ENCODE measurements around the gene PSMD8.
"Not testable (repeated sequence)": the region's sequence is repeated elsewhere in the genome, so short reads cannot be mapped to it uniquely, and the experiment has no call there.

Gene PSMD8

DNA sequence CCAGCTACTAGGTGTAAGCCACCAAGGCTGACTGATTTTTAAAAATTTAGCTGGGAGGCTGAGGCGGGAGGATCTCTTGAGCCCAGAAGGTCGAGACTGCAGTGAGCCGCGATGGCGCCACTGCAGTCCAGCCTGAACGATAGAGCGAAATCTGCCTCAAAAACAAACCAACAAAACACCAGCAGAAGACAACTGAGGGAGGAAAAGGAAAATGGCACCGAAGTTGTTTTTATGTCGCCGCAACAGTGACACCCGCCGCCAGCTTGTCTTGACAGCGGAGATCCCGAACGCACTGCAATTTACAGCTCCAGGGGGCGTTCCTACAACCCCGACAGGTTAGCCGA is 28.2 kb downstream of the PSMD8 start:
- H3K36me3 ChIP-seq (ENCODE audit: insufficient read depth, low read depth, low read length), result no peaks in the 10 kb centered on the region
- no peak overlapping the region for H3K27ac ChIP-seq (ENCODE audit: low read length)
- H3K9me3 ChIP-seq (ENCODE audit: insufficient read depth, low read depth, low read length), result no peaks in the 10 kb centered on the region
- H3K4me3 ChIP-seq (ENCODE audit: low read length), result peak overlapping the region; percentile 47
- H3K27me3 ChIP-seq (ENCODE audit: insufficient read depth, low read length), result peaks cover 45% of the 10 kb centered on the region
- H3K4me1 ChIP-seq (ENCODE audit: insufficient read depth, low read length), result no peaks in the 10 kb centered on the region
- no peak overlapping the region for H3K9ac ChIP-seq (ENCODE audit: low read depth, low read length)

- Histone ChIP-seq H3K4me3 (ENCODE audit: low read length) (peak within 1 kb of the TSS; percentile 71), H3K4me1 (ENCODE audit: insufficient read depth, low read length) (no peaks in the 10 kb centered on the region), H3K27ac (ENCODE audit: low read length) (no peak within 1 kb of the TSS), H3K27me3 (ENCODE audit: insufficient read depth, low read length) (peaks cover 41% of the 10 kb centered on the region), H3K9ac (ENCODE audit: low read depth, low read length) (no peak within 1 kb of the TSS), H3K36me3 (ENCODE audit: insufficient read depth, low read depth, low read length) (no peaks in the 10 kb centered on the region), H3K9me3 (ENCODE audit: insufficient read depth, low read depth, low read length) (no peaks in the 10 kb centered on the region)
These were observed 28.8 kb downstream of the PSMD8 start, which contains the start of gene FAM98C for GRCh38 chr19:38402967-38403674. TSS of gene FAM98C (plus strand) at chr19:38403093. CDS start at chr19:38403154, 61 bp downstream.

DNA sequence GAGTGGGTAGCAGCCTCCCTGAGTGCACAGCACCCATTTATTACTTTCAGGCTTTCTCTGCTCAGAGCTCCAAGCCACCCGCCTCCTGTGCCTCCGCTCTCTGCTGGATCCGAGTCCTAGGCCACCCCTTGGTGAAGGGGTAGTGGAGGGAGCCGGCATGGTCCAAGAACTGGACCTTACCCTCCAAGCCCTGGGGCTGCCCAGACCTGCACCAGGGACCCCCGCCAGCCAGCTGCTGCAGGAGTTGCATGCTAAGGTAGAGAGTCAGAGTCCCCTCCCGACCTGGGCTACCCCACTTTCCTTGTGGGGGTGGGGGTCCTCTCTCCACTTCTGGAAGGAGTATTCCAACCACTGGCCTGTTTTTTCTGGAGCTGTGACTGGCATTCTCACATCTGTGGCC is 30.5 kb downstream of the PSMD8 start:
- H3K36me3 ChIP-seq (ENCODE audit: insufficient read depth, low read depth, low read length), result no peaks in the 10 kb centered on the region
- H3K27ac ChIP-seq (ENCODE audit: low read length), result no peak overlapping the region
- no peaks in the 10 kb centered on the region for H3K9me3 ChIP-seq (ENCODE audit: insufficient read depth, low read depth, low read length)
- no peak overlapping the region for H3K9ac ChIP-seq (ENCODE audit: low read depth, low read length)
- peaks cover 23% of the 10 kb centered on the region for H3K27me3 ChIP-seq (ENCODE audit: insufficient read depth, low read length)
- no peaks in the 10 kb centered on the region for H3K4me1 ChIP-seq (ENCODE audit: insufficient read depth, low read length)
- no peak overlapping the region for H3K4me3 ChIP-seq (ENCODE audit: low read length)

DNA sequence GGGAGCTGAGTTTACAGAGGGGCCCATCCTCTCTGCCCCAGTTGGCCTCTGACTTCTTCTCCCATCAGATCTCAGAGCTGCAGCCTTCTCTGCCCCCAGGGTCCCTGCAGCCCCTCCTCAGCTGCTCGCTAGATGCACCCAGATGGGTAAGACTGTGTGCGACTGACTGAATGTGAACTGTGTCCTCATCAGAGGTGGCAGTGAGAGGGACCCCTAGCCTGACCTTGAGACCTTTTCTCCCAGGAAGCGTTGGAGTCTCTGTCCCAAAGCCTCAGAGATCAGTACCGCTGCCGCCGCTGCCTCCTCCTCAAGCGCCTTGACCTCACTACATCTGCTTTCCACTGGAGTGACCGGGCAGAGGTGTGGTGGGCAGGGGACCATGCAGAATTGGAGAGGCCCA is 30.9 kb downstream of the PSMD8 start:
- Histone ChIP-seq H3K9ac (ENCODE audit: low read depth, low read length) (no peak overlapping the region), H3K27me3 (ENCODE audit: insufficient read depth, low read length) (peaks cover 19% of the 10 kb centered on the region), H3K36me3 (ENCODE audit: insufficient read depth, low read depth, low read length) (no peaks in the 10 kb centered on the region), H3K4me3 (ENCODE audit: low read length) (no peak overlapping the region), H3K27ac (ENCODE audit: low read length) (no peak overlapping the region), H3K9me3 (ENCODE audit: insufficient read depth, low read depth, low read length) (no peaks in the 10 kb centered on the region), H3K4me1 (ENCODE audit: insufficient read depth, low read length) (no peaks in the 10 kb centered on the region)

GRCh38 chr19:38409631-38410133 is 35.3 kb downstream of the PSMD8 start:
- no peaks in the 10 kb centered on the region for H3K4me1 ChIP-seq (ENCODE audit: insufficient read depth, low read length)
- H3K27ac ChIP-seq (ENCODE audit: low read length), result no peak overlapping the region
- no peak overlapping the region for H3K9ac ChIP-seq (ENCODE audit: low read depth, low read length)
- no peaks in the 10 kb centered on the region for H3K36me3 ChIP-seq (ENCODE audit: insufficient read depth, low read depth, low read length)
- H3K27me3 ChIP-seq (ENCODE audit: insufficient read depth, low read length), result no peaks in the 10 kb centered on the region
- no peaks in the 10 kb centered on the region for H3K9me3 ChIP-seq (ENCODE audit: insufficient read depth, low read depth, low read length)
- H3K4me3 ChIP-seq (ENCODE audit: low read length), result no peak overlapping the region

DNA sequence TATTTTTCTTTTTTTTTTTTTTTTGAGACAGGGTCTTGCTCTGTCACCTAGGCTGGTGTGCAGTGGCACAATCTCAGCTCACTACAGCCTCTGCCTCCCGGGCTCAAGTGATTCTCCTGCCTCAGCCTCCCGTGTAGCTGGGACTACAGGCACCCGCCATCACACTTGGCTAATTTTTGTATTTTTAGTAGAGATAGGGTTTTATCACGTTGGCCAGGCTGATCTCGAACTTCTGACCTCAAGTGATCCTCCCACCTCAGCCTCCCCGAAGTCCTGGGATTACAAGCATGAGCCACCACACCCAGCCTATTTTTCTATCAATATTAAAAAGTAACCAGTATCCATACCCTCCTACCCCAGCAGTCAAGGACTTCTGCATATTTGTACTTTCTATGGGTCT is 36.0 kb downstream of the PSMD8 start:
- H3K36me3 ChIP-seq (ENCODE audit: insufficient read depth, low read depth, low read length); H3K4me3 ChIP-seq (ENCODE audit: low read length): not testable (repeated sequence)

DNA sequence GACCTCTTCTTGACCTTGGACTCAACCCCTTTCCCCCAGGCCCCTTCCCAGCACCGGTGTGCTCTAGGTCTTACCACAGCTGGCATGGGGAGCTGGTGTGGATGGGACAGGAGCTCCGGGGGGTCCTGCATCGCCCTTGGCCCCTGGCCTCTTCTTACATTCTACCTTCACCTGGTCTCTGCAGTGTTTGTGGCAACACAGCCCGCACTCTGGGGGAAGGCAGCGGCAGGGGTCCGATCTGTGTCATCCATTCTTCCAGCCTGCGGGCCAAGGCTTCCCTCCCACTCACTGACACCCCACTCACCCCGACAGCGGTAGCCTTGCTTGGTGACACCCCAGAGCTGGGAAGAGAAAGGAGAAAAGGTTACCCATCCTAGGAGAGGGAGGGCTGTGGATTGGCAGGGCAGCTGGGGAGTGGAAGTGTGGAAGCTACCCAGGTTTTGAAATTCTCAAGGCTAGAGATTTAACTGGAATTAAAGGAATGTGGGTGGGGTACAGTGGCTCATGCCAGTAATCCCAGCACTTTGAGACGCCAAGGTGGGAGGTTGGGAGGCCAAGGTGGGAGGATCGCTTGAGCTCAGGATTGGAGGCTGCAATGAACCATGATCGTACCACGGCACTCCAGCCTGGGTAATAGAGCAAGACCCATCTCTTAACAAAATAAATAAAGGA is 36.8 kb downstream of the PSMD8 start:
- Histone ChIP-seq H3K36me3 (ENCODE audit: insufficient read depth, low read depth, low read length) (no peaks in the 10 kb centered on the region), H3K27me3 (ENCODE audit: insufficient read depth, low read length) (no peaks in the 10 kb centered on the region), H3K9ac (ENCODE audit: low read depth, low read length) (no peak overlapping the region), H3K4me1 (ENCODE audit: insufficient read depth, low read length) (no peaks in the 10 kb centered on the region), H3K27ac (ENCODE audit: low read length) (no peak overlapping the region), H3K4me3 (ENCODE audit: low read length) (no peak overlapping the region), H3K9me3 (ENCODE audit: insufficient read depth, low read depth, low read length) (no peaks in the 10 kb centered on the region)

More for the DNA sequence above, 36.0 kb downstream of the PSMD8 start:
- H3K9ac ChIP-seq (ENCODE audit: low read depth, low read length); H3K4me1 ChIP-seq (ENCODE audit: insufficient read depth, low read length); H3K27ac ChIP-seq (ENCODE audit: low read length); H3K9me3 ChIP-seq (ENCODE audit: insufficient read depth, low read depth, low read length); H3K27me3 ChIP-seq (ENCODE audit: insufficient read depth, low read length): not testable (repeated sequence)

DNA sequence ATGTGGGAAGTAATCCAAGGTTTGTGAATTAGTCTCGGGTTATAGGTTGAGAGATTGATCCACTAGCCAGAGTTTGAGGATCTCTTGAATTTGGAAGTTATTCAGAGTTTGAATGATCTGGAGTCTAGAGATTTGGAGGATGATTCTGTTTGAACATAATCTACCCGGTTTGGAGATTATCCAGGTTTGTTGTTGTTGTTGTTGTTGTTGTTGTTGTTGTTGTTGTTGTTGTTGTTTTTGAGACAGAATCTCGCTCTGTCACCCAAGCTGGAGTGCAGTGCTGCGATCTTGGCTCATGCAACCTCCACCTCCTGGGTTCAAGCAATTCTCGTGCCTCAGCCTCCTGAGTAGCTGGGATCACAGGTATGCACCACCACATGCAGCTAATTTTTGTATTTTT is 37.5 kb downstream of the PSMD8 start:
- H3K4me1 ChIP-seq (ENCODE audit: insufficient read depth, low read length); H3K27ac ChIP-seq (ENCODE audit: low read length); H3K36me3 ChIP-seq (ENCODE audit: insufficient read depth, low read depth, low read length); H3K9me3 ChIP-seq (ENCODE audit: insufficient read depth, low read depth, low read length); H3K4me3 ChIP-seq (ENCODE audit: low read length); H3K9ac ChIP-seq (ENCODE audit: low read depth, low read length); H3K27me3 ChIP-seq (ENCODE audit: insufficient read depth, low read length): not testable (repeated sequence)

GRCh38 chr19:38412491-38412890 is 38.1 kb downstream of the PSMD8 start:
- Histone ChIP-seq H3K9me3 (ENCODE audit: insufficient read depth, low read depth, low read length) (no peaks in the 10 kb centered on the region), H3K27me3 (ENCODE audit: insufficient read depth, low read length) (no peaks in the 10 kb centered on the region), H3K9ac (ENCODE audit: low read depth, low read length) (no peak overlapping the region), H3K4me3 (ENCODE audit: low read length) (no peak overlapping the region), H3K4me1 (ENCODE audit: insufficient read depth, low read length) (no peaks in the 10 kb centered on the region), H3K36me3 (ENCODE audit: insufficient read depth, low read depth, low read length) (no peaks in the 10 kb centered on the region), H3K27ac (ENCODE audit: low read length) (no peak overlapping the region)

DNA sequence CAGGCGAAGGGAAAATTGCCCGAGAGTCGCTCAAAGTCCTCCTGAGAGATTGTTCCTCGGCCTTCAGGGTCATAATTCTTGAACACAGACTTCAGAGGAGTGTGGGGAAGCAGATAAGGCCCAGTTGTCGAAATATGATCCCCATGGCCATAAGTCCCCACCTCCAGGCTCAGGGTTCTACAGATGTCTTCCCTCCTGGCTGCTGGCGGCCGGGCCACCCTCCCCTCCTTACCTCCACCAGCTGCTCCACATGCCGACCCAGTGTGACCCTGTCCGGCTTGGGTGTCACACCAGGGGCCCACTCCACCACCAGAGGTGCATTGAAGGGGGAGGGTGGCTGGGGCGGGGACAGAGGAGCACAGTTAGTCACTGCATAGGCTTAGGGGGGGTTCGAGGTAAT is 38.6 kb downstream of the PSMD8 start:
- Histone ChIP-seq H3K4me1 (ENCODE audit: insufficient read depth, low read length) (no peaks in the 10 kb centered on the region), H3K36me3 (ENCODE audit: insufficient read depth, low read depth, low read length) (no peaks in the 10 kb centered on the region), H3K4me3 (ENCODE audit: low read length) (no peak overlapping the region), H3K9ac (ENCODE audit: low read depth, low read length) (no peak overlapping the region), H3K27me3 (ENCODE audit: insufficient read depth, low read length) (no peaks in the 10 kb centered on the region), H3K27ac (ENCODE audit: low read length) (no peak overlapping the region), H3K9me3 (ENCODE audit: insufficient read depth, low read depth, low read length) (no peaks in the 10 kb centered on the region)

DNA sequence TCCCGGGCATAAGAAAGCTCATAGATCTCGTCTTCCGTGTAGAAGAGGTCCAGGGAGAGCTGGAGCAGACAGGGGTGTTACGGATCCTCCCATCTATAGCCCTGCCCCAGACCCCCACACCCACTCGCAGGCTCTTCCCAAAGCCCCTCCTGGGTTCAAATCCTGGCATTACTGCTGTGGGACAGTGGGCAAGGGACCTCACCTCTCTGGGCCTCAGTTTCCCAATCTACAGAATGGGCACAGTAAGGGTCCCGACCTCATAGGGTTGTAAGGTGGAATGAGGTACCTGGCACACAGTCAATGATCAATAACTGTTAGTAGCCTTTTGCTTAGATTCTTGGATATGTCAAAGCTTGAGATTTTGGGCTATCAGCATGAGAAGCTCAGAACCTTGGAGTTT is 39.0 kb downstream of the PSMD8 start:
- H3K9ac ChIP-seq (ENCODE audit: low read depth, low read length), result no peak overlapping the region
- H3K27ac ChIP-seq (ENCODE audit: low read length), result no peak overlapping the region
- no peak overlapping the region for H3K4me3 ChIP-seq (ENCODE audit: low read length)
- H3K9me3 ChIP-seq (ENCODE audit: insufficient read depth, low read depth, low read length), result no peaks in the 10 kb centered on the region
- H3K27me3 ChIP-seq (ENCODE audit: insufficient read depth, low read length), result peaks cover 2% of the 10 kb centered on the region
- H3K4me1 ChIP-seq (ENCODE audit: insufficient read depth, low read length), result no peaks in the 10 kb centered on the region
- no peaks in the 10 kb centered on the region for H3K36me3 ChIP-seq (ENCODE audit: insufficient read depth, low read depth, low read length)

GRCh38 chr19:38417146-38417543 is 42.8 kb downstream of the PSMD8 start:
- H3K9me3 ChIP-seq (ENCODE audit: insufficient read depth, low read depth, low read length), result no peaks in the 10 kb centered on the region
- no peaks in the 10 kb centered on the region for H3K36me3 ChIP-seq (ENCODE audit: insufficient read depth, low read depth, low read length)
- no peak overlapping the region for H3K27ac ChIP-seq (ENCODE audit: low read length)
- H3K4me3 ChIP-seq (ENCODE audit: low read length), result peak overlapping the region; percentile 74; the same call in 1 of the 2 replicates
- H3K9ac ChIP-seq (ENCODE audit: low read depth, low read length), result peak overlapping the region; percentile 25; the same call in 1 of the 2 replicates
- no peaks in the 10 kb centered on the region for H3K4me1 ChIP-seq (ENCODE audit: insufficient read depth, low read length)
- peaks cover 11% of the 10 kb centered on the region for H3K27me3 ChIP-seq (ENCODE audit: insufficient read depth, low read length)

Data from iPS-20b (cell line).